Measurements from ENCODE around the gene KLK7. TPM values are rescaled to one million over a fixed set of nuclear protein-coding genes. Genes with fewer than 3 reads are reported as not detected.
"Not testable (repeated sequence)": the region's sequence is repeated elsewhere in the genome, so short reads cannot be mapped to it uniquely, and the experiment has no call there.

The KLK7 gene
- total RNA-seq, 1 experiment from 2014 or later, result not detected

- DNase-seq (ENCODE audit: low spot score), result no peak
These were observed 4.8 kb downstream of the KLK7 start for GRCh38 chr19:50978772-50979390.

GRCh38 chr19:50977626-50978025, 6.1 kb downstream of the KLK7 start:
- no peak for DNase-seq (ENCODE audit: low spot score)

- DNase-seq (ENCODE audit: low spot score), result peak; percentile 62
These were observed 8.0 kb downstream of the KLK7 start for GRCh38 chr19:50975766-50976165.

- DNase-seq (ENCODE audit: low spot score), result no peak
These were observed 8.8 kb downstream of the KLK7 start for GRCh38 chr19:50974702-50975556.

GRCh38 chr19:50972795-50973376, 10.8 kb downstream of the KLK7 start:
- no peak for DNase-seq (ENCODE audit: low spot score)

DNA sequence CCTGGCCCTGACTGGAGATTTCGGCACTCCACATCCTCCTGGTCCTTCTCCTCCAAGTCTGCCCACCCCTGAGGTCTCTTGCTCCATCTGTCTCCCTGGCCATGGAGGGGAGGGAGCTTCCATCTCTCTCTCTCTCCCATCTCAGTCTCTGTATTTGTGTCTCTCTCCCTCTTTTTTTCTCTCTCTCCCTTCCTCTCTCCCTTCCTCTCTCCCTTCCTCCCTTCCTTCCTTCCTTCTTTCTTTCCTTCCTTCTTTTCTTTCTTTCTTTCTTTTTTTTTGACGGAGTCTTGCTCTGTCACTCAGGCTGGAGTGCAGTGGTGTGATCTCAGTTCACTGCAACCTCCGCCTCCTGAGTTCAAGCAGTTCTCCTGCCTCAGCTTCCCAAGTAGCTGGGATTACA, 13.9 kb downstream of the KLK7 start:
- not testable (repeated sequence) for DNase-seq (ENCODE audit: low spot score)

- no peak for DNase-seq (ENCODE audit: low spot score)
These were observed 14.3 kb downstream of the KLK7 start, which contains the start of gene KLK6 for GRCh38 chr19:50969413-50969760. KLK6 (minus strand) TSS chr19:50969591; CDS start chr19:50968104, 1,487 bp downstream.

DNA sequence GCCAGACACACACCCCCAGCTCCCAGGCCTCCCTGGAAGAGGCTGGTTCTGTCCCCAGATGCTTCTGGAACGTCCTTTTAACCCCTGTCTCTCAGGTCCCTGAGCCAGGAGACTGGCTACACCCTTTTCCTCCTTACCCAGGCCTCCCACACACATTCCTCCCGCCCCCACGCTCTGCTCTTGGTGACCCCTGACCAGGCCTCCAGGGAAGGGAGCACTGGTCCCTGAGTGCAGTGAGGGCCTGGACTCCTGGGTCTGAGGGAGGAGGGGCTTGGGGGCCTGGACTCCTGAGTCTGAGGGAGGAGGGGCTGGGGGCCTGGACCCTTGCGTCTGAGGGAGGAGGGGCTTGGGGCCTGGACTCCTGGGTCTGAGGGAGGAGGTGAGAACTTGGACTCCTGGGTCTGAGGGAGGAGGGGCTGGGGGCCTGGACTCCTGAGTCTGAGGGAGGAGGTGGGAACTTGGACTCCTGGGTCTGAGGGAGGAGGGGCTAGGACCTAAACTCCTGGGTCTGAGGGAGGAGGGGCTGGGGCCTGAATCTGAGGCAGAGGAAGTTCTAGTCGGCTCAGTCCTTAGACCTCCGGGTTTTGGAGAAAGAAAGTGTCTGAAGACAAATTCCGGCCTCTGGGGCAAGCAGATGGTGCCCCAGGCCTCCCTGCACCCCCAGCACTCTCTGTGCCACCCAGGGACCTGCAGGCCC, 14.9 kb downstream of the KLK7 start:
- DNase-seq (ENCODE audit: low spot score), result no peak

DNA sequence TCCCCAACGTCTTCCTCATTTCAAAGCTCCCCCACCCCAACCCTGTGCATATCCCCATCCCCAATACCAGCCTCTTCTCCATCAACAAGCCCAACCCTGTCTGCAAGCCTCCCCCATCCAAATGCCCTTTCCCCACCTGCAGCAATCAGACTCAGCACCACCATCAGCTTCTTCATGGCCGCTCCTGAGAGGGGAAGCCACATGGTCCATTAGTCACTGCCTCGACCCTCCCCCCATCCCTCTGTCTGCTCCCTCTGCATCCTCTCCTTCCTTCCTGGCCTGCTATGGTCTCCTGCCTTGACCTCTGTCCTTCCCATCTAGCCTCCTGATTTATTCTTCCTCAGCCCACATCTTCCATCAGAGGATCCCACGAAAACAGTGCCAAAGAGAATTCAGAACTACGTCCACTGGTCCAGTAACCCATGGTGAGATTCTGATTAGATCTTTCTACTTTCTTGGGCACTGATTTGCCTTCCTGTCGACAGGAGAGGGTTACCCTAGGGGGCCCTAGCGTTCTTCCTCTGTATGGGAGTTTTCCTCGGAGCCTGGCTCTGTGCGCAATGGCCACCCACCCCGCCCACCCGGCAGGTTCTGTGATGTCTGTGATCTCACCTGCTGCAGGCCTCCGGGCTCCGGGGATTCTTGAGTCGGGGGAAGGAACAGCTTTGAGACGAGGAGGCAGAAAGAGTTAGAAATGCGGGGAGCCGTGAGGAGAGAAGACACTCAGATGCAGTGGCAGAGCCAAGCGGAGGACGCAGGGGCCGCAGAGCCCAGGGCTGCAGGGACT, 15.6 kb downstream of the KLK7 start:
- peak; percentile 3 for DNase-seq (ENCODE audit: low spot score)

DNA sequence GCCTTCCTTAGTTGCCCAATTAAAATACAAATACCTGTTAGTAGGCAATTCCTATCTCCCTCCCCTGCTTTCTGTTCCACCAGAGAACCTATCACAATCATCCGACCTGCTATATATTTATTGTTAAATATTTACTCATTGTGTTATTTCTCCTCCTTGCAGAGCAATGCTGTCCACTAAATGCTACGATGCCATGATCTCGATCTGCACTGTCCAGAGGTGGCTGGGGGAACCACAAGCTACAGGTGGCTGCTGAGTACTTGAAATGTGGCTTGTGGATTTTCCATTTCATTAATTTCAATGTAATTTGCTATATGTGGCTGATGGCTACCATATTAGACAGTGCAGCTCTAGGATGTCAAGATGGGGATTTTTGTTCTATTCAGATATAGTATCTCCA, 19.5 kb downstream of the KLK7 start:
- no peak for DNase-seq (ENCODE audit: low spot score)

- DNase-seq (ENCODE audit: low spot score), result no peak
These were observed 20.3 kb downstream of the KLK7 start for GRCh38 chr19:50963381-50963780.

DNA sequence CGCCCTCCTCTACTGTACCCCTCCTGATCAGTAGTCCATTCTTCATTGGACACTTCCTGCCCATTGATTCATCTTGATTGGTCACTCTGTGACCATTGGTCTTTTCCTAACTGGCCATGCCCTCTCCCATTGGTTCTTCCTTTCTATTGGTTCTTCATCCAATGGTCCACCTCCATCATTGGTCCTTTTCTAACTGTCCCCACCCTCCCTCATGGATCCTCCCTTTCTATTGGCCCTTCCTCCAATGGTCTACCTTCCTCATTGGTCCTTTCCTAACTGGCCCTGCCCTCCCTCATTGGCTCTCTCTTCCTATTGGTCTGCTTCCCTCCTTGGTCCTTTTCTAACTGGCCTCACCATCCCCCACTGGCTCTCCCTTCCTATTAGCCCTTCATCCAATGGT, 21.5 kb downstream of the KLK7 start:
- DNase-seq (ENCODE audit: low spot score), result no peak

DNA sequence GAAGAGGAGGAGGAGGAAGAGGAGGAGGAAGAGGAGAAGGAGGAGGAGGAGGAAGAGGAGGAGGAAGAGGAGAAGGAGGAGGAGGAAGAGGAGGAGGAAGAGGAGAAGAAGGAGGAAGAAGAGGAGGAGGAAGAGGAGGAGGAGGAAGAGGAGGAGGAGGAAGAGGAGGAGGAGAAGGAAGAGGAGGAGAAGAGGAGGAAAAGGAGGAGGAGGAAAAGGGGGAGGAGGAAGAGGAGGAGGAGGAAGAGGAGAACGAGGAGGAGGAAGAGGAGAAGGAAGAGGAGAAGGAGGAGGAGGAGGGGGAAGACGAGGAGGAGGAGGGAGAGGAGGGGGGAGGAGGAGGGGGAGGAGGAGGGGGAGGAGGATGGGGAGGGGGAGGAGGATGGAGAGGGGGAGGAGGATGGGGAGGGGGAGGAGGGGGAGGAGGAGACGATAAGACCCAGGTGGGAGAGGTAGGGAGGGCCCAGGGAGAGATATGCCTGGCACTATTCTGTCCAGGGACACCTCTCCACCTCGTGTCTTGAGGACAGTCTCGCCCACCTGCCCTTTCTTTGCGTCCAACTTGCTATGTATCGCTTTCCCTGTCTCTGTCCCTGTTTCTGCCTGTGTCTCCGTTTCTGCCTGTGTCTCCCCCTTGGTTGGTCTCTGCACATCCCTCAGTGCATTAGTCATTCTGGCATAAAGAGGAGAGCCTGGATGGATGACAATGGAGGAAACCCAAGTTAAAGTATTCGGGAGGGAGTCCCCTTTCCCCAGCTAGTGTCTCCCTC, 23.8 kb downstream of the KLK7 start:
- DNase-seq (ENCODE audit: low spot score), result no peak

DNA sequence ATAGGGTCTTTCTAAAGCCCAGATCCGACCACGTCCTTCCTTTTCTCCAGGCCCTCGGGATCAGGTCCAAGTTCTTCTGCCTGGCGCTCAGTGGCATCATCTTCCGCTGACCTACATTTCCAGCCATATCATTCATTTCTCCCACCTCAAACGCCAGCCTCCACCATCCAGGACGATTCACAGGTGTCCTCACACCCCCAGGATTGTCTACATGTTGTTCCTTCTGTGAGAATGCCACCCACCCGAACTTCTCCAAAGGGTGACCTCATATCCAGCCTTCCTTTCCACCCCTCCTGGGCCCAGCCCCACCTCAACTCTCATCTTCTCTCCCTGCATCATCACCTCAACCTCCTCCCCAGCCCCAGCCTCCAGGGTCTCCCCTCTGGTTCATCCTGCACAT, 26.1 kb downstream of the KLK7 start:
- DNase-seq (ENCODE audit: low spot score), result no peak

- no peak for DNase-seq (ENCODE audit: low spot score)
These were observed 30.8 kb downstream of the KLK7 start, which contains the start of gene KLK5 for GRCh38 chr19:50952910-50953309. KLK5 (minus strand) TSS chr19:50953038; CDS start chr19:50952657, 381 bp downstream.

DNA sequence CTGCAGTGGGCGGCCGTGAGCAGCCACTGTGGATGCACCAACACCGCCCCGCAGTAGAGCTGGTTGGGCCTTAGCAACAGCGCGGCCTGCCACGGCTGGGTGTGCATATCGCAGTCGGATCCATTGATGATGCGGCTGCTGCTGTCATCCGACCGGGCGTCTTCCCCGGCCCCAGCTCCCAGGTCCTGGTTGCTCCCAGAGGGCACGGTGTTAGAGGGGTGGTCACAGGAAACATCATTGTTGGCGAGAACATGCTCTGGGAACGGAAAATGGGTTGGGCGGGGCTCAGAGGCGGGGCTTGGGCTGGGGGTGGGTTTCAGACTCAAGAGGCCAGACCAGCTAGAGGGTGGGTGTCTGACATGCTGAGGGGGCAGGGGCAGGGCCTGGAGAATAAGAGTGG, 33.9 kb downstream of the KLK7 start:
- no peak for DNase-seq (ENCODE audit: low spot score)

DNA sequence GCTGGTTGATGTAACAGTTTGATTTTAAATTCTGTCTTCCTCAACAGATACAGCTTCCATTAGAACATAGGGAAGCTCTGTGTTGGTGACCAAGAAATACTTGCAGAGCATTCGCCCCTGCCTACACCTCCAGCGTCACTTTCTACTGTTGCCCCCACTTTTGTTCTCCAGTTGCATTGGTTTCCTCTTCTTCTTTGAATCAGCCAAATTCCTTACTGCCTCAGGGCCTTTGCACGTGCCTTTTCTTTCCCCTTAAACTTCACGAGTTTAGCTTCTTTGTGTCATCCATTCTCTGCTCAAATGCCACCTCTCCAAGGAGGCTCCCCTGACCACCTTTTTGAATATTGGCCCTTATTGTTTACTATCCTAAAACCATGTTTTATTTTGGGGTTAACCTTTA, 36.6 kb downstream of the KLK7 start:
- no peak for DNase-seq (ENCODE audit: low spot score)

- DNase-seq (ENCODE audit: low spot score), result no peak
These were observed 38.9 kb downstream of the KLK7 start for GRCh38 chr19:50944795-50945194.

- no peak for DNase-seq (ENCODE audit: low spot score)
These were observed 40.5 kb downstream of the KLK7 start for GRCh38 chr19:50943074-50943828.

DNA sequence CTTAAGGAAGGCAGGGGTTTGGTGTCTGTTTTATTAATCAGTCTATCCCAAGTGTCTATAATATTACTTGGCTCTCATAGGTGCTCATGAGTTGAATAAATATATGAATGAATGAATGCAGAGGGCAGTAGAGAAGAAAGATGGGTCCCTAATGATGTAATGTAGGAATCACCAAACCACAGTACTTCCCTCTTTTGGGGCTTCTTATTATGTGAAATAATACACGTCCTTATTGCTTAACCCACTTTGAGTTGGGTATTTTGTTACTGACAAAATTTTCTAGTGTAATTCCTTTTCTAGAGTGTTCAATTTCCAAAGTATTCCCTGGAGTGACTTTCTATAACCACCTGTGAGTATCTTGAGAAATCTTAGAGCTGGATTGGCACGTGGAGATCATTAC, 44.1 kb downstream of the KLK7 start:
- no peak for DNase-seq (ENCODE audit: low spot score)
